Inferior parietal cortex (tissue), 1 donor: ENCODE measurements around the gene RBM12.

Source experiments
- DNase-seq: peaks from one replicate; pipeline ENCODE4 v3.0.0-alpha.2; 2016; ENCODE audit errors: extremely low spot score

RBM12 gene

DNA sequence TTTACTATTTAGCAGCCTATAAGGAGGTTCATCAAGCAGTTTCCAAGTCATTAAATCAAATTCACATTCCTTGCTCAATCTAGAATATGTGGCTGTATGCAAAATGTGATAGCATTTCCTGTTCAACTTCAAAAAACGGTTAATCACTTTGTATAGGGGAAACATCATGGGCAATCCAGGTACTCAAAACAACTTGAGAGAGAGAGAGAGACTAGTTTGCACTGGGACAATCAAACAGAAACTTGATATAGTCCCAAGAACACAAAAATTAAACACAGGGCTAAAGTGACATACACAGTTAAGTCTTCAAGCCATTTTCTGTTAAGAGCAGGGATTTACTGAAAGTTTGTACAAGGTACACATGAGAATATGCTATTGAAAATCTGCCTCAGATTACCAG, 7.4 kb downstream of the RBM12 start:
- DNase-seq, result no peak

- DNase-seq, result no peak
Observed at GRCh38 chr20:35654415-35654814, 10.3 kb downstream of the RBM12 start.

- DNase-seq, result no peak
Observed at GRCh38 chr20:35653893-35654292, 10.8 kb downstream of the RBM12 start.

DNA sequence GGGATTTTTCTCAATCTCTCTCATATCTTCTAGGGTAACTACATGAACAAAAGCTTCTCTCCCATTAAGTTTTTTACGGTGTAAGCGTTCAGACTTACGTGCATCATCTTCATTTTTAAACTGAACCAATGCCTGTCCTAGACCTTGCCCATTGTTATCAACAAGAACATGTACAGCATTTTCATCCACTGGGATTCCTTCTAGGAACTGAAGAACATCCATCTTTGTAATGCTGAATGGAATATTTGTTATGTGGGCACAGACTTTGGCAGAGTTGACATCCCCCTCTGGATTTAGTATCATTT, 11.3 kb downstream of the RBM12 start:
- no peak for DNase-seq

- no peak for DNase-seq
Observed at GRCh38 chr20:35652641-35653429, 11.9 kb downstream of the RBM12 start.

DNA sequence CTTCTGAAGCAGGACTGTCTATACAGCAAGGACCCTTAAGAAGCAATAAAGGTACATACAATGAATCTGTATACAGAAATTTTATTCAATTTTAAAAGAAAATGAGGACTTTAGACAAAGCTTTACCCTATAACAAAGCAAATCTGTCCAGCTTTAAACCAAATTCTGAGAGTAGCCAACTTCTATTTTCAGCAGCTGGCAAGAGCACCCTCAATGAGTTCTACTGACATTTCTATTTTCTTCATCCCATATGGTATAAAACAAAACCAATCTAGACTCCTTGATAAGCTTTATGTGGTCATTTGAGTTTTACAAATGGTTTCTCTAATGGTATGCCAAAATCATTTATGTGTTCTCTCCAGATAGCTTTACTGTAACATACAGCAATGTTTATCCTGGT, 12.7 kb downstream of the RBM12 start:
- no peak for DNase-seq

GRCh38 chr20:35650632-35651031, 14.1 kb downstream of the RBM12 start:
- no peak for DNase-seq

DNA sequence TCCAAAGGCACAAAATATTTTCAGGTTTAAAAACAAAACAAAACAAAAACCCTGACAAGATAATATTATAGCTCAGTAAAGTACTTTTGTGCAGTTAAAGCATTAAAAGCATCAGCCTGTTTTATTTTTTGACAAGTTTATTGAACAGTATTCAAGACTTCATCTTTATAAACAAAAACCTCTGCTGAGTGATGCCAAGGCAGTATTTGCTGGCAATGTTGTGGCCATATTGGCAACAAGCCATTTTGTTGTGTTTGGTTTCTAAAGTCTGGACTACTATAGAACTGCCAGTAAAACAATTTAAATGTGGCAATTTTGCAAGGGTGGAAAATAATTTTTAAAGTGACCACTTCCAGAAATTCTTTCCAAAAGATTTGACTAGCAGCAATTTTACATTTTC, 15.9 kb downstream of the RBM12 start:
- peak; percentile 33 for DNase-seq

GRCh38 chr20:35644806-35645205, 19.9 kb downstream of the RBM12 start:
- no peak for DNase-seq

DNA sequence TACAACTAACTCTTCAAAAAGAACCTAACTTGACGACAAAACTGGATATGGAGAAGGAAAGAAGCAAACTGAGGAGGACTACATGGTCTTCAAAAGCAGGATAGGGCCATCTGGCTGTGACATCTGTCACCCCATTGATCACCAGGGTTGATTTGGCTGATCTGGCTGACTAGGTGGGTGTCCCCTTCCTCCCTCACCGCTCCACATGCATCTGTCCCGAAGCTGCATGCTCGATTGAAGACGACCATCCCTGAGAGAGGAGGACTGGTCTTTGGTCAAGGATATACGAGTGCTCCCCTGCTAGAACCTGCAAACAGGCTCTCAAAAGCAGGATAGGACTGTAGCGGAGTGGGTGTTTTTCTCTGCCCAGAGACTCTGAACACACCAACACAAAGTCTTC, 21.7 kb downstream of the RBM12 start:
- no peak for DNase-seq

DNA sequence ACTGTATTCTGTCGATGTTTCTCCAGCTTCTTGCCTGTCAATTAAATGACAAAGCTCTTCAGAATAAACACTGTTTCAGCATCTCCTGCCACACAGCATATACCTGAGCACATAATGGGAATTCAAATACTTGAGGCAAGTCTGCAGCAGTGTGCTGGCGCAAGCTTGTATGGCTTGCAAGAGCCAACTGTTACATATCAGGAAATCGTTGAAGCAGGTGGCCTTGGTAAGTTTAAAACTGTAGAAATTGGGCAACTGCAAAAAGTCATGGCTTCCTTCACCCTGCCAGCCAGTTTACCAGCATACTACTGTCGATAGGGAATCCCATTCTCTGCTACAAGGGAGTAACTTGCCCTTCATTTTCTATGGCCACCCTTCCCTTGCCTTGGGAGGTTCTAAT, 23.0 kb downstream of the RBM12 start:
- DNase-seq, result no peak

GRCh38 chr20:35640724-35641123, 24.0 kb downstream of the RBM12 start:
- no peak for DNase-seq

DNA sequence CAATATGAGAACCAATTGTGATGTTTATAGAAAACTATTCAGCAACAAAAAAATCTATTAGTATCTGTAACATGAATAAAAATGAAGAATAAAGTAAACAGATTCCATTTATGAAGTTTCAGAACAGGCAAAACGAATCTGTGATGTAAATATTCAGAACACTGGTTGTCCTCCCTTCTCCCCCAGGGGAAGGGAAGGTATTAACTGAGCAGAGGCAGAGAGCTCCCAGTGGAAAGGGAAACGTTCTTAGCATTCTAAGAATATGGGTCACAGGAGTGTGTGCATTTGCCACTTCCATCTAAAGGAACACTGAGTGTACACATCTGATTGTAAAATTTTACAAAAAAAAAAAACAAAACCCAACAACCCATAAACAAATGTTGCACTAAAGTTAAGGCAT, 25.9 kb downstream of the RBM12 start:
- no peak for DNase-seq

- no peak for DNase-seq
Observed at GRCh38 chr20:35637276-35637675, 27.4 kb downstream of the RBM12 start.

DNA sequence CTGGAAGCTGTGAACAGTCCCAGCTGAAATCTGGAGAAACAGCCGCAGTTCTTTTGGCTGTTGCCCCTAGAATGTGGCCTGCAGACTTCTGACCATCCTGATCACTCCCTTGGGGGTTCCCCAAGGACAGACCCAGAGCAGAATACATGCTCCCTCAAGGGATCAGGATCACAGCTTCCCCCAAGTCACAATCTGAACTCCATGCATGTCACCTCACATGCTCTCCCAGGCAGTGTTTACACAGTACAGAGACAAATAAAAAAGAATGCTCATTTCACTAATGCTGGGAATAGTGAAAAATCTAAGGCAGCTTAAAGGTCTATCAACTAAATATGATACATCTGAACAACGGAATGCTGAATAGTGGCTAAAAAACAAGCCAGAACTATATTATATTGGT, 28.6 kb downstream of the RBM12 start:
- DNase-seq, result no peak

DNA sequence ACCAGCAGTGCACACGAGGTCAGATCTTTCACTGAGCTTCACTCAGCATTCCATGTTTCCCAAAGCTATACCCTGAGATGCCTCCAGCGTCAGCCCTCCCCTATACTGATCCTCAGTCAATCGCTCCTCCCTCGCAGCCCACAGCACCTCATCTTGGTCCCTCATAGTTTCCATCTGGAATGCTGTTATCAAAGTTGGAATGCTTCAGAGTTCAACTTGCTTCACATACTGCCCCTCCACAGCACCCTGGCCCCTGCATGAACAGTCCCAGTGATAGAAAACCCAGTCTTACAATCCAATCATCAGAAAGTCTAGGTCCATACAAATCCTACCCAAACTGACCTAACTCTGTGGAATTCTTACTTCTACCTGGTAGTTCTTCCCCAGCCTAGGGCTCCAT, 29.0 kb downstream of the RBM12 start:
- DNase-seq, result no peak

GRCh38 chr20:35632539-35633115, 32.1 kb downstream of the RBM12 start:
- no peak for DNase-seq

DNA sequence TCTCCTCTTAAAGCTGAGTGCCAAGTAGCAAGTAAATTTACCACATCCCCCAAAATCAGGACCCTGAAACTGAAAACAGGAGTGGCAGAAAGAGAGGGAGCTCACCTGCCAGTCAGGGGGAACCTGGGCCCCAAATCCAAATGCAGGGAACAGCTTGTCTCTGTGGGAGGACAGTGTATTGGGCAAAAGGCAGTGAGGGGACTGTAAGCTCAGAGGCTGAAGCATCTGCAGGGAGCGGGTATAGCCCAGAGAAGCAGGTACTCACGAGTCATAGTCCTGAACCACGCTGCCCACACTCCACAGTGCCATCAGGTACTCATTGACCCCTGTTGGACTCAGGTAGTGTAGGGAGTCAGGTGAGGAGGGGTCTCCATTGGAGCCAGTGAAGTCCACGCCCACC, 34.1 kb downstream of the RBM12 start:
- no peak for DNase-seq

DNA sequence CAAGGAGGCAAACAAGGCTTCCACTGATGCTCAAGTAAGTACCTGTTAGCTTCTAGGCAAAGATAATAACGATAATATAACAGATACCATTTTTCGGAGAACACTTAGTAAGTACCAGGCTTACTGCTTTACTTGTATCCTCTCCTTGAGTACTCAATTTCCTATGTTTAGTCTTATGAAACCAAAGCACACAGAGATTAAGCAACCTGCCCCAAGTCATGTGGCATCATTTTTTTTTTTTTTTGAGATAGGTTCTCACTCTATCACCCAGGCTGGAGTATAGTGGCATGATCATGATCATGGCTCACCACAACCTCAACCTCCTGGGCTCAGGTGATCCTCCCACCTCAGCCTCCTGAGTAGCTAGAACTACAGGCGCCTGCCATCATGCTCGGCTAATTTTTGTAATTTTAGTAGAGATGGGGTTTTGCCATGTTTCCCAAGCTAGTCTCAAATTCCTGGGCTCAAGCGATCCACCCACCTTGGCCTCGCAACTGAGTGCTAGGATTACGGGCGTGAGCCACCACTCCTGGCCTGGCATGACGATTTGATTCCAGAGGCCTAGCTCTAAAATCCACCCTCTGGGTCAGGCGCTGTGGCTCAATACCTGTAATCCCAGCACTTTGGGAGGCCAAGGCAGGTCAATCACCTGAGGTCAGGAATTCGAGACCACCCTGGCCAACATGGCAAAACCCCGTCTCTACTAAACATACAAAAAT, 35.1 kb downstream of the RBM12 start:
- DNase-seq, result no peak

GRCh38 chr20:35627121-35627520, 37.6 kb downstream of the RBM12 start:
- DNase-seq, result no peak

GRCh38 chr20:35626386-35627001, 38.2 kb downstream of the RBM12 start:
- DNase-seq, result no peak

GRCh38 chr20:35625584-35626385, 38.9 kb downstream of the RBM12 start:
- DNase-seq, result no peak
